ENCODE data around the gene DUSP8.

DNA sequence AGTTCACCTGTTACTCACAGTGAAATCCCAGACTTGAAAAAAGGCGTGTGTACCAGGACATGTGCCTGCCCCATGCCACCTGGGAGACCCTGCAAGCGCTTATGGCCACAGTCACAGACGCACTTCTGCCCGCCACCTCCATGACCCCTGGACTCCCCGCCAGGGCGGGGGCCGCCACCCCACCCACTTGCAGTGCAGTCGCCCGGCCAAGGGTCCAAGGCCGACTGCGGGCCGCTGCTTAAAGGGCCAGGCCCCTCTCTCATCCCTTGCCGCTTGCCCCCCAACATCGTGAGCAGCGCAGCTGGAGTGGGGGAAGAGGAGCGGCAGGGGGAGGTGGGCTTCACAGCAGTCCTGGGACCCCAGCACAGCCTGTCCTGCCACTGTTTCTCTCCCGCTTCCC is 10.8 kb downstream of the DUSP8 start:
- TF ChIP-seq, protein P1, sequence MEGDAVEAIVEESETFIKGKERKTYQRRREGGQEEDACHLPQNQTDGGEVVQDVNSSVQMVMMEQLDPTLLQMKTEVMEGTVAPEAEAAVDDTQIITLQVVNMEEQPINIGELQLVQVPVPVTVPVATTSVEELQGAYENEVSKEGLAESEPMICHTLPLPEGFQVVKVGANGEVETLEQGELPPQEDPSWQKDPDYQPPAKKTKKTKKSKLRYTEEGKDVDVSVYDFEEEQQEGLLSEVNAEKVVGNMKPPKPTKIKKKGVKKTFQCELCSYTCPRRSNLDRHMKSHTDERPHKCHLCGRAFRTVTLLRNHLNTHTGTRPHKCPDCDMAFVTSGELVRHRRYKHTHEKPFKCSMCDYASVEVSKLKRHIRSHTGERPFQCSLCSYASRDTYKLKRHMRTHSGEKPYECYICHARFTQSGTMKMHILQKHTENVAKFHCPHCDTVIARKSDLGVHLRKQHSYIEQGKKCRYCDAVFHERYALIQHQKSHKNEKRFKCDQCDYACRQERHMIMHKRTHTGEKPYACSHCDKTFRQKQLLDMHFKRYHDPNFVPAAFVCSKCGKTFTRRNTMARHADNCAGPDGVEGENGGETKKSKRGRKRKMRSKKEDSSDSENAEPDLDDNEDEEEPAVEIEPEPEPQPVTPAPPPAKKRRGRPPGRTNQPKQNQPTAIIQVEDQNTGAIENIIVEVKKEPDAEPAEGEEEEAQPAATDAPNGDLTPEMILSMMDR (IDR thresholded peaks at IDR 0.05 in 2 of 3, conservative IDR thresholded peaks at IDR 0.05 in 1 of 3; ENCODE audit: borderline replicate concordance in 1 of 3, insufficient read depth in 1 of 3, low read depth in 2 of 3, low read length in 2 of 3): no peak
- TF ChIP-seq CBX3 (IDR thresholded peaks at IDR 0.05; ENCODE audit: low read depth) (no peak), EZH2phosphoT487 (IDR thresholded peaks at IDR 0.05; ENCODE audit: borderline replicate concordance) (no peak), ZNF274 (IDR thresholded peaks at IDR 0.05; ENCODE audit: low read depth, low read length) (no peak), YY1 (IDR thresholded peaks at IDR 0.05; ENCODE audit: extremely low read depth, insufficient replicate concordance, low read depth, low read length) (no peak), TCF7L2 (IDR thresholded peaks at IDR 0.05; ENCODE audit: borderline replicate concordance, extremely low read depth, insufficient read depth, insufficient read length) (no peak), POLR2AphosphoS5 (IDR thresholded peaks at IDR 0.05; ENCODE audit: low read depth, low read length) (no peak), SP1 (IDR thresholded peaks at IDR 0.05; ENCODE audit: low read depth) (no peak), EGR1 (IDR thresholded peaks at IDR 0.05; ENCODE audit: low read depth) (no peak)

Data from HCT116 (cell line).